ENCODE data around the gene CA5B.
"Not testable (repeated sequence)": the region's sequence is repeated elsewhere in the genome, so short reads cannot be mapped to it uniquely, and the experiment has no call there.

CA5B gene

DNA sequence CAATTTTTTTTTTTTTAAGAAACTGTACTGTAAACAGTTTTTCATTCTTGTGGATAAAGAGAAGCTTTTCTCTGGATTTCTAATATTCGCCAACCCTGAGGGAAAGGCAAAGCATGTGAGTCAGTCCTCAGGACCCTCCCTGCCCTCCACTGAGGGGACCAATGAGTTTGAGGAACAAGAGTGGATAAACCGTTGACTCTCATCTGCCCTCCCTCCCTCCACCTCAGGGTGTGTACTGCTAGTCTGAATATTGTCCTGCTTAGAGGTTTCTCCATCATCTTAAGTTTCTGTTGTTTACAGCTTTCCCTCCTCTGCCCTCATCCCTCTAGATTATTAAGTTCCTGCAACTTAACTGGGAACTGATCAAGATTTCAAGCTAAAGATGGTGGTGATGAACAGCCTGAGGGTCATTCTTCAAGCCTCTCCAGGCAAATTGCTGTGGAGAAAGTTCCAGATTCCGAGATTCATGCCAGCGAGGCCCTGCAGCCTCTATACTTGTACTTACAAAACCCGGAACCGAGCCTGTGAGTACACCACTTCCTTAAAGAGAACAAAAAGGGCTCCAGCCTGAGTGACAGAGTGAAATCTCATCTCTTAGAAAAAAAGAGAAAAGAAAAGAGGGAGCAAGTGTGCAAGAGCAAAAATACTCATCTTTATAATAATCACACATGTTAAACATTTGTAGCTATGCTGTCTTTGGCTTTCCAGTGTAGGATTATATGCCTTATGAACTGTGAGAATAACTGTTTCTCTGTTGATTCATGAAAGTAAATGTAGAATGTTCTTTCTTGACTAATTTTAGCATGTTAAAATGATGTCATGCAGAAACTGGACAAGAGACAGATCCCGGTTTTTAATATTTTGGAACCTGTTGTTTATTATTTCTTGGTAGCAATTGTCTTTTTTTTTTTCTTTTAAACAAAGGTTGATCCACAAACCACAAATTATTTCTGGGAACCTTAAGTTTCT lies 11.9 kb downstream of the CA5B start:
- Histone ChIP-seq H3K9me3 (ENCODE audit: control insufficient read depth in 2 of 2, low read length in 2 of 2) (no peaks in the 10 kb centered on the region), H3K9ac (ENCODE audit: low read length in 2 of 2) (peak overlapping the region in 1 of 2 donors; percentile 14), H3K4me1 (ENCODE audit: control insufficient read depth, insufficient read depth, low read length) (peaks cover 19% of the 10 kb centered on the region), H3K4me3 (ENCODE audit: low read length in 2 of 2) (no peak overlapping the region), H3K36me3 (ENCODE audit: control insufficient read depth in 2 of 2, insufficient read depth in 2 of 2, low read length in 2 of 2) (no peaks in the 10 kb centered on the region), H3K27me3 (ENCODE audit: control insufficient read depth in 1 of 2, insufficient read depth in 2 of 2, low read length in 2 of 2) (no peaks in the 10 kb centered on the region), H3K27ac (ENCODE audit: low read length) (peak overlapping the region; percentile 74)

DNA sequence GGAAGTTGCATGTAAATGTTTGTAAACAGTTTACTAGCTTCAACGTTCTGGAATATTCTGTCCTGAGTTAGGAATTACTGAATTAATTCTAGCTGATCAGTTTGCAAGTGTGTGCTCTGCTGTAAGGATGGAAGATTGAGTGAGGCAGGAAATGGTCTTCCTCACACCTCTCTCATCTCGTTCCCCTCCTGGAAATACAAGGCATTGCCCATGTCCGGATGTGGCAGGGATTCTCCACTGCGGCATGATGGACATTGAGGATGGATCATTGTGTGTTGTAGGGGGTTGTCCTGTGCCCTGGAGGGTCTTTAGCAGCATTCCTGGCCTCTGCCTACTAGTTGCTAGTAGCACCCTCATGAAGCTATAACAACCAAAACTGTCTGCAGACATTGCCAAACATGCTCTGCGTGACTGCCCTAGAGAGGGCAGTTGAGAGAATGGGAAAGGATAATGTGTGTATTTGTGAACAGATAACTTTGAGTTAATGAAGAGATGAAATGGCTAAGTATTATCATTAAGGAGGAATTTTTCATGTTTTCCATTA lies 12.6 kb downstream of the CA5B start:
- Histone ChIP-seq H3K27me3 (ENCODE audit: control insufficient read depth in 1 of 2, insufficient read depth in 2 of 2, low read length in 2 of 2) (no peaks in the 10 kb centered on the region), H3K36me3 (ENCODE audit: control insufficient read depth in 2 of 2, insufficient read depth in 2 of 2, low read length in 2 of 2) (no peaks in the 10 kb centered on the region), H3K9me3 (ENCODE audit: control insufficient read depth in 2 of 2, low read length in 2 of 2) (no peaks in the 10 kb centered on the region), H3K27ac (ENCODE audit: low read length) (peak overlapping the region; percentile 74), H3K4me3 (ENCODE audit: low read length in 2 of 2) (no peak overlapping the region), H3K9ac (ENCODE audit: low read length in 2 of 2) (peak overlapping the region in 1 of 2 donors; percentile 31), H3K4me1 (ENCODE audit: control insufficient read depth, insufficient read depth, low read length) (peaks cover 19% of the 10 kb centered on the region)

DNA sequence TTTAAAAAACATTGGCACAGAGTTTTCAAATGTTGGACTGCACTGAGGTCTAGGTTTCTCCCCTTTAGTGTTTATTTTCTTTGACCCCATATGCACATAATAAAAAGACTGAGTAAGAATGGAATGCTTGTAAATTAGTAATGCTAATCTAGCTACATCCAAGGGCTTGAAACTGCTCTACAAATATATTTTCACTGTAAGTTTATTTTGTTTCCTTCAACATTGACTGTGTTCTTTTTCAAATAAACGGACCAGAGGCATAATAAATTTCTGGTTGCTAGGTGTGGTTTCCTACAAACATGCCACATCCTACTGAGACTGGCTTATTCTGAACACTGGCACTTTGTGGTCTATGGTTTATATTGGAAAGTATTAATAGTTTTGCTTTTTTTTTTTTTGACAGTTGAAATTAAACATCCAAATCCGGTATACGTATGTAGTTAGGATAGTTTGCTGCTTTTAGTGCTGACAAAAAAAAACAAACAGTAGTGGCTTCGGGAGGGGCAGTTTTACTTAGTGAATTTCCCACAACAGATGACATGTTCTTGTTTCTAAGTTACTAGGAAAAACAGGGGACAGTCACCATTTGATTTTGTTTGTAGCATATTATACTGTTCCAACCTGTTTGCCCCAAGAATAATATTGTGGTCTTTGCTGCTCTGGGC lies 13.2 kb downstream of the CA5B start:
- Histone ChIP-seq H3K4me1 (ENCODE audit: control insufficient read depth, insufficient read depth, low read length) (peaks cover 19% of the 10 kb centered on the region), H3K27ac (ENCODE audit: low read length) (peak overlapping the region; percentile 74), H3K9me3 (ENCODE audit: control insufficient read depth in 2 of 2, low read length in 2 of 2) (no peaks in the 10 kb centered on the region), H3K36me3 (ENCODE audit: control insufficient read depth in 2 of 2, insufficient read depth in 2 of 2, low read length in 2 of 2) (no peaks in the 10 kb centered on the region), H3K9ac (ENCODE audit: low read length in 2 of 2) (no peak overlapping the region), H3K27me3 (ENCODE audit: control insufficient read depth in 1 of 2, insufficient read depth in 2 of 2, low read length in 2 of 2) (no peaks in the 10 kb centered on the region), H3K4me3 (ENCODE audit: low read length in 2 of 2) (no peak overlapping the region)

DNA sequence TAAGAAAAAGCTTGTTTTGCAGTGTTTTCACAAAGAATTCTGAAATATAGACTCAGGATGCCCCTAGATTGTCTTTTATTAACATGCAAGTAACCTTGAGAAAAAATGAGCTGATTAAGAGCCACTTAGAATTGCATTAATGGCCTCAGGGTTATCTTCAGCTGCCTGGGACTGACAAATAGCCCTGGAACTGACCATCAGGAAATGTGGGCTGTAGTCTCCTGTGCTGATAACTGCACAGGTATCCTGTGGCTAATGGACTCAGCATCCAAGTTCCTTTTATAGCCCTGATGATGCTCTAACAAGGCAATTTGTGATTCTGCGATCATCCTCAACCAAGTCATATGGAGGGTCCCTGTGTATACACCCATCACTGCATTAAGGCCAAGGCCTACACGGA lies 17.0 kb downstream of the CA5B start:
- Histone ChIP-seq H3K36me3 (ENCODE audit: control insufficient read depth in 2 of 2, insufficient read depth in 2 of 2, low read length in 2 of 2) (no peaks in the 10 kb centered on the region), H3K9ac (ENCODE audit: low read length in 2 of 2) (no peak overlapping the region), H3K27ac (ENCODE audit: low read length) (no peak overlapping the region), H3K27me3 (ENCODE audit: control insufficient read depth in 1 of 2, insufficient read depth in 2 of 2, low read length in 2 of 2) (no peaks in the 10 kb centered on the region), H3K4me3 (ENCODE audit: low read length in 2 of 2) (no peak overlapping the region), H3K9me3 (ENCODE audit: control insufficient read depth in 2 of 2, low read length in 2 of 2) (no peaks in the 10 kb centered on the region), H3K4me1 (ENCODE audit: control insufficient read depth, insufficient read depth, low read length) (peaks cover 12% of the 10 kb centered on the region)

DNA sequence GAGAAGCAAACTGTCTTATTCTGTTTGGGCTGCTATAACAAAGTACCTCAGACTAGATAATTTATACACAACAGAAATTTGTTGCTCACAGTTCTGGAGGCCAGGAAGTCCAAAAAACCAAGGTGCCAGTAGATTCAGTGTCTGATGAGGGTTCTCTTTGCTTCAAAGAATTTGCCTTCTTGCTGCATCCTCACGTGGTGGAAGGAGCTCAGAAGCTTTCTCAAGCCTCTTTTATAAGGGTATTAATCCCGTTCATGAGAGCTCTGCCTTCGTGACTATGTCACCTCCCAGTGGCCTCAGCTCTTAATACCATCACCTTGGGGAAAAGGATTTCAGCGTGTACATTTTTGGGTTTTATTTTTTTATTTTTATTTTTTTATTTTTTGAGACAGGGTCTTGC lies 20.1 kb downstream of the CA5B start:
- Histone ChIP-seq H3K9ac (ENCODE audit: low read length in 2 of 2) (no peak overlapping the region), H3K4me1 (ENCODE audit: control insufficient read depth, insufficient read depth, low read length) (no peaks in the 10 kb centered on the region), H3K4me3 (ENCODE audit: low read length in 2 of 2) (no peak overlapping the region), H3K9me3 (ENCODE audit: control insufficient read depth in 2 of 2, low read length in 2 of 2) (no peaks in the 10 kb centered on the region), H3K36me3 (ENCODE audit: control insufficient read depth in 2 of 2, insufficient read depth in 2 of 2, low read length in 2 of 2) (peaks cover 0 to 2% of the 10 kb centered on the region in 2 donors), H3K27ac (ENCODE audit: low read length) (no peak overlapping the region), H3K27me3 (ENCODE audit: control insufficient read depth in 1 of 2, insufficient read depth in 2 of 2, low read length in 2 of 2) (no peaks in the 10 kb centered on the region)

DNA sequence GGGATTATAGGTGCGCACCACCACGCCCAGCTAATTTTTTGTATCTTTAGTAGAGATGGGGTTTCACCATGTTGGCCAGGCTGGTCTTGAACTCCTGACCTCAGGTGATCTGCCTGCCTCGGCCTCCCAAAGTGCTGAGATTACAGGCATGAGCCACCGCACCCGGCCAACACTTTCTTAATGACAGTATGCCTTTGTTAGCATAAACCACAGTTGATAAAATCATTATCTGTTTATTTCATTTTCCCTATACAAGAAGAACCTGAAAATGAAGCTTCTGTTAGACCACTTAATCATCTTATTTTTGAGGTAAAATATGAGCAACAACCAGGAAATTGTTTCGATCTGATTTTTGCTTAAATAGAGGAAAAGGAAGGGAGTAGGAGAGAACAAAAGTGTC lies 21.8 kb downstream of the CA5B start:
- H3K27me3 ChIP-seq (ENCODE audit: control insufficient read depth in 1 of 2, insufficient read depth in 2 of 2, low read length in 2 of 2); H3K4me1 ChIP-seq (ENCODE audit: control insufficient read depth, insufficient read depth, low read length); H3K36me3 ChIP-seq (ENCODE audit: control insufficient read depth in 2 of 2, insufficient read depth in 2 of 2, low read length in 2 of 2); H3K9ac ChIP-seq (ENCODE audit: low read length in 2 of 2); H3K4me3 ChIP-seq (ENCODE audit: low read length in 2 of 2); H3K9me3 ChIP-seq (ENCODE audit: control insufficient read depth in 2 of 2, low read length in 2 of 2); H3K27ac ChIP-seq (ENCODE audit: low read length): not testable (repeated sequence)

DNA sequence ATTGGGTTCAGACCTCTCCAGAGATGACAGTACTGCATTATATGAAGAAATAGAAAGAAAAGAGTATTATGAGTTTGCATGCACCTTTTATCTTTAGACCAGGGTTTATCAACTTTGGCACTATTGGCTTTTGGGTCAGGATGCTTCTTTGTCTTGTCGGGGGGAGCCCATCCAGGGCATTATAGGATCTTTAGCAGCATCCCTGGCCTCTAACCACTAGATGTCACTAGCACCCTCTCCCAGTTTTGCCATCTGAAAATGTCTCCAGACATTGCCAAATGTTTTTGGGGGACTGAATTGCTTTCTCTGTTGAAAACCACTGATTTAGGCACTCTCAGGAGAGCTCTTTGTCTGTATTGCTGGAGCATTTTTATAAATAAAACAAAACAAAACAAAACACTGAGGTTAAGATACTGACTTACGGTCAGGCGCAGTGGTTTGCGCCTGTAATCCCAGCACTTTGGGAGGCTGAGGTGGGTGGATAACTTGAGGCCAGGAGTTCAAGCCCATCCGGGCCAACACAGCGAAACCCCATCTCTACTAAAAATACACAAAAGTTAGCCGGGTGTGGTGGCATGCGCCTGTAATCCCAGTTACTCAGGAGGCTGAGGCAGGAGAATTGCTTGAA lies 23.6 kb downstream of the CA5B start:
- Histone ChIP-seq H3K36me3 (ENCODE audit: control insufficient read depth in 2 of 2, insufficient read depth in 2 of 2, low read length in 2 of 2) (peaks cover 0 to 2% of the 10 kb centered on the region in 2 donors), H3K4me1 (ENCODE audit: control insufficient read depth, insufficient read depth, low read length) (no peaks in the 10 kb centered on the region), H3K4me3 (ENCODE audit: low read length in 2 of 2) (no peak overlapping the region), H3K27me3 (ENCODE audit: control insufficient read depth in 1 of 2, insufficient read depth in 2 of 2, low read length in 2 of 2) (no peaks in the 10 kb centered on the region), H3K27ac (ENCODE audit: low read length) (no peak overlapping the region), H3K9ac (ENCODE audit: low read length in 2 of 2) (no peak overlapping the region), H3K9me3 (ENCODE audit: control insufficient read depth in 2 of 2, low read length in 2 of 2) (no peaks in the 10 kb centered on the region)

DNA sequence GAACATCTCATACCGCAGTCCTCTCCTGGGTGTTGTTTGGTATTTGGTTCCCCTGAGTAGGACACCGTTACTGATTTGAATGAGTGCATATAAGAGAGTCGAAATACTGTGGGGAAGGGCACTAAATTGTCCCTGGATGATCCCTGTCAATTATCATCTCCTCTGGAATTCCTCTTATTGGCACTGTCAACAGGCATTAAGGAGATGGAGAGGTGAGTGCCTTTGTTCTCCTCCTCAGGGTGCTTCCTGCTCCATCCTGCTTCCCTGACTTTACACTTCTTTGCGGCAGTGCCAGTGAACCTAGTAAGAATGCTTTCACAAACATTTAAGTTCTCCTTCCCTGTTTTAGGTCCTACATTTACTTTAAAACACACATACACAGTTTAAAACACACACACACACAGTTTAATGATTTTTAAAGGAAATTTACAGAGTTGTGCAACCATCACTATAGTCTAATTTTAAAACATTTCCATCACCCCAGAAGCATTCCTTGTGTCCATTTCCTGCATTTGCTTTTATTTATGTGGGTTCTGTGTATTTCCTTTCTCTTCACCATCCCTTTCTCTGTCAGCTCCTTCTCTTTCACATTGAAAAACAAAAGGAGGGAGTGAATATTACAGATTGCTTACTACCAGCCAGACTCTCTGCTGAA lies 31.4 kb downstream of the CA5B start:
- H3K4me3 ChIP-seq (ENCODE audit: low read length in 2 of 2), result no peak overlapping the region
- no peaks in the 10 kb centered on the region for H3K4me1 ChIP-seq (ENCODE audit: control insufficient read depth, insufficient read depth, low read length)
- no peak overlapping the region for H3K27ac ChIP-seq (ENCODE audit: low read length)
- H3K9ac ChIP-seq (ENCODE audit: low read length in 2 of 2), result no peak overlapping the region
- H3K27me3 ChIP-seq (ENCODE audit: control insufficient read depth in 1 of 2, insufficient read depth in 2 of 2, low read length in 2 of 2), result no peaks in the 10 kb centered on the region
- no peaks in the 10 kb centered on the region for H3K9me3 ChIP-seq (ENCODE audit: control insufficient read depth in 2 of 2, low read length in 2 of 2)
- no peaks in the 10 kb centered on the region for H3K36me3 ChIP-seq (ENCODE audit: control insufficient read depth in 2 of 2, insufficient read depth in 2 of 2, low read length in 2 of 2)

DNA sequence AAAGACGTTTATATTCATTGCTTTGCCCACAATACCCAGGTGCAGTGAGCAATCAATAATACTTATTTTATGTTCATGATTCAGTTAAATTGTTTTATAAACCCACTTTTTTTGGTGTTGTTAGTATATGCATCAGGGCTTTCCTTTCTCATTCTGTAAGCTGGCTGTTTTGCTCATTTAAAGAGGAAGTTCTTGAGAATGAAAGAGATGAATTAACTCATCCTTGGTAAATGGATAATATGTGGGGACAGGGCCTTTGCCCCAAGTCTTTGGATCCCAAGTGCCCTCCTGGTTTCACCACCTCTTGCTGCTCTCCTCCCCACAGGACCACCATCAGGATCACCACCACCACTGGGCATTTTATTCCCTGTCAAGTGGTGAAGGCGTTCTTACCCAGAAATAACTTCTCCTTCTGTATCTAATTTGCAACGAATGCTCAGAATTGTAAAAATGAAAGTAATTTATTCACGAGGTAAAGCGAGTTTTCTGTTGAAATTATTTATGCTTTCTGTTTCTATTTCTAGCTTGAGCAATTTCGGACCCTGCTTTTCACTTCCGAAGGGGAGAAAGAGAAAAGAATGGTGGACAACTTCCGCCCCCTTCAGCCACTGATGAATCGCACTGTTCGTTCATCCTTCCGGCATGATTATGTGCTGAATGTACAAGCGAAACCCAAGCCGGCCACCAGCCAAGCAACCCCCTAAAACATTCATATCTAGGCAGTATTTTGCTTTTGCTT lies 44.1 kb downstream of the CA5B start:
- no peak overlapping the region for H3K27ac ChIP-seq (ENCODE audit: low read length)

More for the DNA sequence above, 44.1 kb downstream of the CA5B start:
- Histone ChIP-seq H3K9me3 (ENCODE audit: control insufficient read depth in 2 of 2, low read length in 2 of 2) (no peaks in the 10 kb centered on the region), H3K27me3 (ENCODE audit: control insufficient read depth in 1 of 2, insufficient read depth in 2 of 2, low read length in 2 of 2) (no peaks in the 10 kb centered on the region), H3K36me3 (ENCODE audit: control insufficient read depth in 2 of 2, insufficient read depth in 2 of 2, low read length in 2 of 2) (peaks cover 3 to 8% of the 10 kb centered on the region in 2 donors), H3K9ac (ENCODE audit: low read length in 2 of 2) (no peak overlapping the region), H3K4me1 (ENCODE audit: control insufficient read depth, insufficient read depth, low read length) (no peaks in the 10 kb centered on the region), H3K4me3 (ENCODE audit: low read length in 2 of 2) (no peak overlapping the region)
